H9 (cell line): Measurements from ENCODE around the gene GYS2. TPM values are rescaled to one million over a fixed set of nuclear protein-coding genes. Genes with fewer than 3 reads are reported as not detected.

ENCODE experiments used
- DNase-seq: peaks from one replicate; pipeline ENCODE4 v3.0.0-alpha.2; 2017
- H2AFZ ChIP-seq: one replicate; pipeline ENCODE4 v1.6.1; 2013; ENCODE audit warnings: mild to moderate bottlenecking, low read length, control low read depth, moderate library complexity
- H2AK5ac ChIP-seq: 2 replicates; pipeline ENCODE4 v1.6.1; 2013; ENCODE audit warnings: low read length, control low read depth, mixed read lengths; ENCODE audit not compliant: insufficient read length
- H2BK120ac ChIP-seq: one replicate; pipeline ENCODE4 v1.6.1; 2013; ENCODE audit warnings: low read depth, mild to moderate bottlenecking, low read length, control low read depth, inconsistent platforms; ENCODE audit not compliant: poor library complexity, severe bottlenecking
- H2BK12ac ChIP-seq: 2 replicates; pipeline ENCODE4 v1.6.1; 2013; ENCODE audit warnings: low read length, control low read depth, mixed read lengths, low read depth; ENCODE audit not compliant: insufficient read length
- H2BK15ac ChIP-seq: 2 replicates; pipeline ENCODE4 v1.6.1; 2013; ENCODE audit warnings: low read depth, low read length, control low read depth
- H2BK20ac ChIP-seq: one replicate; pipeline ENCODE4 v1.6.1; 2013; ENCODE audit warnings: low read depth, mild to moderate bottlenecking, low read length, control low read depth, inconsistent platforms; ENCODE audit not compliant: poor library complexity, severe bottlenecking
- H2BK5ac ChIP-seq: 2 replicates; pipeline ENCODE4 v1.6.1; 2013; ENCODE audit warnings: low read length, control low read depth, mixed read lengths; ENCODE audit not compliant: insufficient read length
- H3K14ac ChIP-seq: 2 replicates; pipeline ENCODE4 v1.6.1; 2013; ENCODE audit warnings: low read length, control low read depth; ENCODE audit not compliant: insufficient read depth
- H3K18ac ChIP-seq: 2 replicates; pipeline ENCODE4 v1.6.1; 2013; ENCODE audit warnings: low read depth, mild to moderate bottlenecking, mixed read lengths, low read length, control low read depth; ENCODE audit not compliant: insufficient read length
- H3K23ac ChIP-seq: 2 replicates; pipeline ENCODE4 v1.6.1; 2013; ENCODE audit warnings: low read length, control low read depth, mixed read lengths, low read depth; ENCODE audit not compliant: insufficient read length
- H3K23me2 ChIP-seq: 2 replicates; pipeline ENCODE4 v1.6.1; 2013; ENCODE audit warnings: low read depth, mild to moderate bottlenecking, mixed read lengths, low read length, control low read depth; ENCODE audit not compliant: insufficient read length, poor library complexity, severe bottlenecking
- H3K27ac ChIP-seq: 2 replicates; pipeline ENCODE4 v1.5.1; 2013; ENCODE audit warnings: low read length, control low read depth, mixed read lengths, low read depth; ENCODE audit not compliant: insufficient read length
- H3K27me3 ChIP-seq: 2 replicates; pipeline ENCODE4 v1.6.1; 2013; ENCODE audit warnings: low read length, control low read depth, inconsistent platforms; ENCODE audit not compliant: insufficient read depth
- H3K4ac ChIP-seq: 2 replicates; pipeline ENCODE4 v1.6.1; 2013; ENCODE audit warnings: low read depth, mild to moderate bottlenecking, control low read depth, inconsistent platforms, low read length, moderate library complexity
- H3K4me1 ChIP-seq: 2 replicates; pipeline ENCODE4 v1.6.1; 2013; ENCODE audit warnings: low read length, control low read depth, inconsistent platforms; ENCODE audit not compliant: insufficient read depth
- H3K4me2 ChIP-seq: 2 replicates; pipeline ENCODE4 v1.6.1; 2013; ENCODE audit warnings: low read length, control low read depth, mixed read lengths; ENCODE audit not compliant: insufficient read length, insufficient read depth
- H3K56ac ChIP-seq: 2 replicates; pipeline ENCODE4 v1.6.1; 2013; ENCODE audit warnings: low read depth, mild to moderate bottlenecking, mixed read lengths, low read length, control low read depth; ENCODE audit not compliant: insufficient read length
- H3K79me1 ChIP-seq: 2 replicates; pipeline ENCODE4 v1.6.1; 2013; ENCODE audit warnings: low read depth, mild to moderate bottlenecking, moderate library complexity, low read length, control low read depth, inconsistent platforms; ENCODE audit not compliant: insufficient read depth, poor library complexity, severe bottlenecking
- H3K79me2 ChIP-seq: 2 replicates; pipeline ENCODE4 v1.6.1; 2013; ENCODE audit warnings: low read length, control low read depth, inconsistent platforms; ENCODE audit not compliant: insufficient read depth
- H3K9ac ChIP-seq: 2 replicates; pipeline ENCODE4 v1.6.1; 2013; ENCODE audit warnings: low read length, control low read depth, mixed read lengths; ENCODE audit not compliant: insufficient read length; ENCODE audit errors: extremely low read depth
- H3K9me3 ChIP-seq: one replicate; pipeline ENCODE4 v1.6.1; 2013; ENCODE audit warnings: low read depth, low read length, inconsistent platforms; ENCODE audit not compliant: control insufficient read depth
- H3T11ph ChIP-seq: one replicate; pipeline ENCODE4 v1.6.1; 2013; ENCODE audit warnings: mild to moderate bottlenecking, low read length, control low read depth, inconsistent platforms
- H4K20me1 ChIP-seq: one replicate; pipeline ENCODE4 v1.6.1; 2013; ENCODE audit not compliant: control insufficient read depth, insufficient read length, insufficient read depth
- H4K5ac ChIP-seq: 2 replicates; pipeline ENCODE4 v1.6.1; 2013; ENCODE audit warnings: low read depth, mild to moderate bottlenecking, mixed read lengths, low read length, control low read depth; ENCODE audit not compliant: insufficient read length
- H4K8ac ChIP-seq: replicated peaks from 2 replicates; pipeline ENCODE4 v1.6.1; 2013; ENCODE audit warnings: low read length, control low read depth, mixed read lengths, low read depth; ENCODE audit not compliant: insufficient read length
- H4K91ac ChIP-seq: 2 replicates; pipeline ENCODE4 v1.6.1; 2013; ENCODE audit warnings: low read depth, mild to moderate bottlenecking, moderate library complexity, mixed read lengths, low read length, control low read depth; ENCODE audit not compliant: insufficient read length
- H3K27ac Mint-ChIP-seq, 3 experiments: 2 replicates in 2 of 3; 3 replicates in 1 of 3; pipeline ENCODE4 v1.8.0; 2020 to 2021; ENCODE audit warnings: mixed read lengths in 3 of 3, mild to moderate bottlenecking in 1 of 3, moderate library complexity in 1 of 3
- H3K27me3 Mint-ChIP-seq: 2 replicates; pipeline ENCODE4 v1.8.0; 2021; ENCODE audit warnings: low read depth, mild to moderate bottlenecking, moderate library complexity, mixed read lengths
- H3K36me3 Mint-ChIP-seq, 3 experiments: 2 replicates in 2 of 3; 3 replicates in 1 of 3; pipeline ENCODE4 v1.8.0; 2020 to 2021; ENCODE audit warnings: low read depth in 3 of 3, mixed read lengths in 3 of 3; ENCODE audit not compliant: insufficient read depth in 1 of 3
- H3K4me1 Mint-ChIP-seq, 2 experiments: 2 replicates each; pipeline ENCODE4 v1.8.0; 2020; ENCODE audit warnings: mixed read lengths in 2 of 2
- H3K4me3 Mint-ChIP-seq, 2 experiments: 2 replicates in 1 of 2; 3 replicates in 1 of 2; pipeline ENCODE4 v1.8.0; 2020 to 2021; ENCODE audit warnings: mild to moderate bottlenecking in 2 of 2, mixed read lengths in 2 of 2, moderate library complexity in 1 of 2
- H3K9me3 Mint-ChIP-seq, 2 experiments: 2 replicates in 1 of 2; 3 replicates in 1 of 2; pipeline ENCODE4 v1.8.0; 2020; ENCODE audit warnings: mild to moderate bottlenecking in 2 of 2, mixed read lengths in 2 of 2, moderate library complexity in 1 of 2
- CTCF ChIP-seq: fragments of 200-600 bp; sonication (generic); conservative IDR thresholded peaks from 3 replicates; pipeline ENCODE4 v1.8.0; 2021; ENCODE audit warnings: antibody characterized with exemption, mild to moderate bottlenecking
- WGBS: extraction: QIAGEN DNeasy Blood & Tissue Kit; methylation state at CpG from one replicate; pipeline ENCODE4 v1.1.7; 2013; ENCODE audit warnings: missing lambda C conversion rate, low lambda C conversion rate, mixed read lengths; ENCODE audit not compliant: insufficient read length; ENCODE audit errors: extremely low coverage; 5-methylcytosine and 5-hydroxymethylcytosine counted together
- total RNA-seq: library from RNA; stranded (reverse); gene quantifications from 2 replicates; pipeline ENCODE4 v1.2.1, GENCODE V29; 2021

Gene GYS2
- total RNA-seq, 1 experiment from 2014 or later = not detected

DNA sequence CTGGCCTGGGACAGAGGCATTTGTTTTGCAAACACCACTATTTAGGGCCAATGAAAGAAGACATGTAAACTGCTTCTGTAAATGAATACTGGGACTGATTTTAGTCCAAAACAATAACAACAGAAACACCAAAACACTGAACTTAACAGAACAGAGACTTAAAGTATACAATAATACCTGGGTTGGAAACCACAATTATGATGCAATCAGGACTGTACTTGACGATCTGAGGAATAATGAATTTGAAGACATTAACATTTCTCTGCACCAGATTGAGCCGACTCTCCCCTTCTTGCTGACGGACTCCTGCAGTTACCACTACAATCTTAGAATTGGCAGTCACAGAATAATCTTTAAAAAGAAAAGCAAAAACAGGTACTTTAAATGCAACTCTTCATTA lies 39.1 kb upstream of the GYS2 start:
- no CpG with 5 or more reads among the region's 3 CpGs for whole genome bisulfite sequencing
- Histone ChIP-seq H3K4ac (no peak overlapping the region), H2BK5ac (no peak overlapping the region), H3K4me1 (no peaks in the 10 kb centered on the region; the same call in 1 of the 2 replicates), H2AK5ac (no peak overlapping the region), H4K20me1 (no peaks in the 10 kb centered on the region), H3T11ph (no peak overlapping the region), H4K91ac (no peak overlapping the region), H3K27me3 (no peaks in the 10 kb centered on the region), H3K79me1 (peaks cover 3% of the 10 kb centered on the region), H3K14ac (no peak overlapping the region), H2BK120ac (no peak overlapping the region), H3K23me2 (no peaks in the 10 kb centered on the region), H2BK12ac (no peak overlapping the region), H3K9me3 (no peaks in the 10 kb centered on the region), H4K5ac (no peak overlapping the region), H3K9ac (no peak overlapping the region), H3K23ac (no peak overlapping the region), H3K18ac (no peak overlapping the region), H3K4me2 (no peak overlapping the region), H2BK15ac (no peak overlapping the region), H3K56ac (no peak overlapping the region), H4K8ac (no peak overlapping the region), H3K27ac (no peak overlapping the region), H3K79me2 (no peaks in the 10 kb centered on the region; the same call in 1 of the 2 replicates), H2AFZ (no peak overlapping the region), H2BK20ac (no peak overlapping the region)
- no peak for DNase-seq
- no peaks in the 10 kb centered on the region for H3K9me3 Mint-ChIP-seq
- peak overlapping the region; percentile 7 to 88 (median 51); a peak in 4 of 7 replicates for H3K27ac Mint-ChIP-seq
- H3K4me3 Mint-ChIP-seq = no peak overlapping the region
- no peaks in the 10 kb centered on the region for H3K27me3 Mint-ChIP-seq
- no peak for TF ChIP-seq CTCF
- peaks cover 44 to 45% of the 10 kb centered on the region in 2 experiments for H3K4me1 Mint-ChIP-seq
- peaks cover 74 to 94% (median 92%) of the 10 kb centered on the region in 3 experiments for H3K36me3 Mint-ChIP-seq
